ENCODE measurements around the gene TAP2. TPM values are rescaled to one million over a fixed set of nuclear protein-coding genes. Genes with fewer than 3 reads are reported as not detected.
A peak's percentile ranks its signal among the peaks of the same experiment; 100 is the strongest.

The TAP2 gene
- total RNA-seq, 1 donor from 2014 or later, result 22.4 TPM

- peaks cover 58% of the 10 kb centered on the region for H3K36me3 ChIP-seq
- H3K4me3 ChIP-seq, result peak overlapping the region; percentile 85
- no peaks in the 10 kb centered on the region for H3K9me3 ChIP-seq (replicated peaks)
- no peak for DNase-seq
- intact Hi-C loops (cut with micrococcal nuclease), result no loop called here
- H3K4me1 ChIP-seq, result peaks cover 58% of the 10 kb centered on the region
- no peak for TF ChIP-seq CTCF (IDR thresholded peaks at IDR 0.05; ENCODE audit: borderline replicate concordance)
- H3K27me3 ChIP-seq (ENCODE audit: low read depth), result no peaks in the 10 kb centered on the region
- H3K27ac ChIP-seq (replicated peaks), result peak overlapping the region; percentile 97
These were observed 4.9 kb upstream of the TAP2 start for GRCh38 chr6:32843331-32843978.

GRCh38 chr6:32842690-32843089 is 4.2 kb upstream of the TAP2 start:
- no peak for DNase-seq
- peaks cover 66% of the 10 kb centered on the region for H3K4me1 ChIP-seq
- H3K27me3 ChIP-seq (ENCODE audit: low read depth), result no peaks in the 10 kb centered on the region
- H3K27ac ChIP-seq (replicated peaks), result peak overlapping the region; percentile 97
- no peaks in the 10 kb centered on the region for H3K9me3 ChIP-seq (replicated peaks)
- H3K36me3 ChIP-seq, result peaks cover 50% of the 10 kb centered on the region
- intact Hi-C loops (cut with micrococcal nuclease), result no loop called here
- no peak for TF ChIP-seq CTCF (IDR thresholded peaks at IDR 0.05; ENCODE audit: borderline replicate concordance)
- H3K4me3 ChIP-seq, result peak overlapping the region; percentile 85

GRCh38 chr6:32842021-32842650 is 3.6 kb upstream of the TAP2 start:
- H3K4me3 ChIP-seq, result peak overlapping the region; percentile 85
- peaks cover 45% of the 10 kb centered on the region for H3K36me3 ChIP-seq
- peaks cover 71% of the 10 kb centered on the region for H3K4me1 ChIP-seq
- intact Hi-C loops (cut with micrococcal nuclease), result no loop called here
- H3K27me3 ChIP-seq (ENCODE audit: low read depth), result no peaks in the 10 kb centered on the region
- DNase-seq, result no peak
- TF ChIP-seq CTCF (IDR thresholded peaks at IDR 0.05; ENCODE audit: borderline replicate concordance), result no peak
- H3K27ac ChIP-seq (replicated peaks), result peak overlapping the region; percentile 97
- H3K9me3 ChIP-seq (replicated peaks), result no peaks in the 10 kb centered on the region

GRCh38 chr6:32840604-32841246 is 2.2 kb upstream of the TAP2 start:
- intact Hi-C loops (cut with micrococcal nuclease), result no loop called here
- no peak for TF ChIP-seq CTCF (IDR thresholded peaks at IDR 0.05; ENCODE audit: borderline replicate concordance)
- H3K4me3 ChIP-seq, result no peak overlapping the region
- no peak overlapping the region for H3K27ac ChIP-seq (replicated peaks)
- H3K9me3 ChIP-seq (replicated peaks), result no peaks in the 10 kb centered on the region
- no peak for DNase-seq
- peaks cover 60% of the 10 kb centered on the region for H3K4me1 ChIP-seq
- peaks cover 32% of the 10 kb centered on the region for H3K36me3 ChIP-seq
- no peaks in the 10 kb centered on the region for H3K27me3 ChIP-seq (ENCODE audit: low read depth)

GRCh38 chr6:32839356-32839755 is 817 bp upstream of the TAP2 start:
- no peak for TF ChIP-seq CTCF (IDR thresholded peaks at IDR 0.05; ENCODE audit: borderline replicate concordance)
- H3K4me1 ChIP-seq, result peaks cover 47% of the 10 kb centered on the region
- H3K27me3 ChIP-seq (ENCODE audit: low read depth), result no peaks in the 10 kb centered on the region
- no peaks in the 10 kb centered on the region for H3K9me3 ChIP-seq (replicated peaks)
- peaks cover 40% of the 10 kb centered on the region for H3K36me3 ChIP-seq
- peak overlapping the region; percentile 98 for H3K27ac ChIP-seq (replicated peaks)
- DNase-seq, result no peak
- H3K4me3 ChIP-seq, result no peak overlapping the region
- intact Hi-C loops (cut with micrococcal nuclease), result no loop called here

All from left ventricle myocardium inferior (tissue), 1 donor.